ENCODE data around the gene LILRB5.

- TF ChIP-seq CTCF (IDR thresholded peaks at IDR 0.05 in 2 of 3, conservative IDR thresholded peaks at IDR 0.05 in 1 of 3; ENCODE audit: borderline replicate concordance in 1 of 3, insufficient read depth in 1 of 3, low read depth in 2 of 3, low read length in 2 of 3) (no peak), EZH2phosphoT487 (IDR thresholded peaks at IDR 0.05; ENCODE audit: borderline replicate concordance) (no peak), POLR2A (IDR thresholded peaks at IDR 0.05; ENCODE audit: borderline replicate concordance, extremely low read depth, insufficient read depth, insufficient read length) (no peak), RAD21 (IDR thresholded peaks at IDR 0.05; ENCODE audit: low read depth) (no peak), MAX (IDR thresholded peaks at IDR 0.05) (no peak), EZH2 (IDR thresholded peaks at IDR 0.05) (no peak)
- TF ChIP-seq, protein P1, sequence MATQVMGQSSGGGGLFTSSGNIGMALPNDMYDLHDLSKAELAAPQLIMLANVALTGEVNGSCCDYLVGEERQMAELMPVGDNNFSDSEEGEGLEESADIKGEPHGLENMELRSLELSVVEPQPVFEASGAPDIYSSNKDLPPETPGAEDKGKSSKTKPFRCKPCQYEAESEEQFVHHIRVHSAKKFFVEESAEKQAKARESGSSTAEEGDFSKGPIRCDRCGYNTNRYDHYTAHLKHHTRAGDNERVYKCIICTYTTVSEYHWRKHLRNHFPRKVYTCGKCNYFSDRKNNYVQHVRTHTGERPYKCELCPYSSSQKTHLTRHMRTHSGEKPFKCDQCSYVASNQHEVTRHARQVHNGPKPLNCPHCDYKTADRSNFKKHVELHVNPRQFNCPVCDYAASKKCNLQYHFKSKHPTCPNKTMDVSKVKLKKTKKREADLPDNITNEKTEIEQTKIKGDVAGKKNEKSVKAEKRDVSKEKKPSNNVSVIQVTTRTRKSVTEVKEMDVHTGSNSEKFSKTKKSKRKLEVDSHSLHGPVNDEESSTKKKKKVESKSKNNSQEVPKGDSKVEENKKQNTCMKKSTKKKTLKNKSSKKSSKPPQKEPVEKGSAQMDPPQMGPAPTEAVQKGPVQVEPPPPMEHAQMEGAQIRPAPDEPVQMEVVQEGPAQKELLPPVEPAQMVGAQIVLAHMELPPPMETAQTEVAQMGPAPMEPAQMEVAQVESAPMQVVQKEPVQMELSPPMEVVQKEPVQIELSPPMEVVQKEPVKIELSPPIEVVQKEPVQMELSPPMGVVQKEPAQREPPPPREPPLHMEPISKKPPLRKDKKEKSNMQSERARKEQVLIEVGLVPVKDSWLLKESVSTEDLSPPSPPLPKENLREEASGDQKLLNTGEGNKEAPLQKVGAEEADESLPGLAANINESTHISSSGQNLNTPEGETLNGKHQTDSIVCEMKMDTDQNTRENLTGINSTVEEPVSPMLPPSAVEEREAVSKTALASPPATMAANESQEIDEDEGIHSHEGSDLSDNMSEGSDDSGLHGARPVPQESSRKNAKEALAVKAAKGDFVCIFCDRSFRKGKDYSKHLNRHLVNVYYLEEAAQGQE (IDR thresholded peaks at IDR 0.05; ENCODE audit: low read depth) = no peak
Observed at GRCh38 chr19:54282686-54283470, 25.8 kb upstream of the LILRB5 start.

All from HCT116 (cell line).